NB4 (cell line): ENCODE data around the gene SOBP.

Source experiments
- MYC ChIP-seq: IDR thresholded peaks from 2 replicates; pipeline ENCODE4 v1.6.1; 2011; ENCODE audit warnings: low read depth, low read length
- POLR2A ChIP-seq: IDR thresholded peaks from 2 replicates; pipeline ENCODE4 v1.6.1; 2011; ENCODE audit warnings: mild to moderate bottlenecking; ENCODE audit not compliant: insufficient read length; ENCODE audit errors: extremely low read depth
- TF ChIP-seq, protein P1 (sequence below): IDR thresholded peaks from one replicate; pipeline ENCODE4 v1.5.1; 2012; ENCODE audit warnings: low read depth, low read length
- TF ChIP-seq, protein P2 (sequence below): IDR thresholded peaks from 2 replicates; pipeline ENCODE4 v1.6.1; 2011; ENCODE audit warnings: low read depth, low read length

DNA sequence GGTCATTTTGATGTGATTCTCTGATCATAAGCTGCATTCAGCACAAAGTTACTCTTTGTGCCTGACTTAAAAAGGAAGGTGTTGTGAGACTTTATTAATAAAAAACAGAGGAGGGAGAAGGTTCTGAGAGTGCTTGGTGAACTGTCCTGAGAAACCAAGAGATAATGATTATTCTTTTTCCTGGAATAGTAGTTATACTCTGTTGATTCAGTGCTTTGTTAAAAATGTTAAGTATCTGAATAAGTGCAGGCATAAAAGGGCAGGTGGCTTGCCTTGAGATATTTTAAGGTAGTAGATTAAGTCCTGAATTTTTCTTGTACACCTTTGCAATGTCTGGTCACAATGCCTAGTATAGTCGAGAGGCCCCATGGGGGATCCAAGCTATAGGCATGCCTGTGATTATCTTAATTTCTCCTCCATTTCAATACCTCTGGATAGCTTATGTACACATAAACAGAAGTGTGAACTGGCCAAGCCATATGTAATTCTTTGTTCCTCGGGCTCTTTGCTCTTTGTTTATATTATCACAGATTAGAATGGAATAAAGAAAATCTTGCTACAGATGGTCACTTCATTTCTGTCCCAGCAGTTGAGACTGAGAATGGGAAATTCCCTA, 50.0 kb downstream of the SOBP start:
- TF ChIP-seq, protein P1, sequence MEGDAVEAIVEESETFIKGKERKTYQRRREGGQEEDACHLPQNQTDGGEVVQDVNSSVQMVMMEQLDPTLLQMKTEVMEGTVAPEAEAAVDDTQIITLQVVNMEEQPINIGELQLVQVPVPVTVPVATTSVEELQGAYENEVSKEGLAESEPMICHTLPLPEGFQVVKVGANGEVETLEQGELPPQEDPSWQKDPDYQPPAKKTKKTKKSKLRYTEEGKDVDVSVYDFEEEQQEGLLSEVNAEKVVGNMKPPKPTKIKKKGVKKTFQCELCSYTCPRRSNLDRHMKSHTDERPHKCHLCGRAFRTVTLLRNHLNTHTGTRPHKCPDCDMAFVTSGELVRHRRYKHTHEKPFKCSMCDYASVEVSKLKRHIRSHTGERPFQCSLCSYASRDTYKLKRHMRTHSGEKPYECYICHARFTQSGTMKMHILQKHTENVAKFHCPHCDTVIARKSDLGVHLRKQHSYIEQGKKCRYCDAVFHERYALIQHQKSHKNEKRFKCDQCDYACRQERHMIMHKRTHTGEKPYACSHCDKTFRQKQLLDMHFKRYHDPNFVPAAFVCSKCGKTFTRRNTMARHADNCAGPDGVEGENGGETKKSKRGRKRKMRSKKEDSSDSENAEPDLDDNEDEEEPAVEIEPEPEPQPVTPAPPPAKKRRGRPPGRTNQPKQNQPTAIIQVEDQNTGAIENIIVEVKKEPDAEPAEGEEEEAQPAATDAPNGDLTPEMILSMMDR: no peak
- no peak for TF ChIP-seq POLR2A
- TF ChIP-seq, protein P2, sequence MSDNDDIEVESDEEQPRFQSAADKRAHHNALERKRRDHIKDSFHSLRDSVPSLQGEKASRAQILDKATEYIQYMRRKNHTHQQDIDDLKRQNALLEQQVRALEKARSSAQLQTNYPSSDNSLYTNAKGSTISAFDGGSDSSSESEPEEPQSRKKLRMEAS: no peak
- no peak for TF ChIP-seq MYC
